AG10803 (cell line): Measurements from ENCODE around the gene ZNF835.

Experiments used
- DNase-seq: peaks from one replicate; pipeline ENCODE4 v3.0.0; 2010; ENCODE audit warnings: low read depth
- H3K4me3 ChIP-seq: 2 replicates; pipeline ENCODE4 v1.5.1; 2011; ENCODE audit warnings: mild to moderate bottlenecking, low read length, control low read depth
- CTCF ChIP-seq: conservative IDR thresholded peaks from 2 replicates; pipeline ENCODE4 v1.5.1; 2011; ENCODE audit warnings: mild to moderate bottlenecking, low read length, control low read depth, inconsistent platforms

Gene ZNF835

GRCh38 chr19:56671613-56671994, at the start of gene ZNF835:
ZNF835 (minus strand) TSS chr19:56671757; CDS start chr19:56665198, 6,559 bp downstream.
- H3K4me3 ChIP-seq: no peak within 1 kb of the TSS
- no peak for TF ChIP-seq CTCF
- DNase-seq: no peak

GRCh38 chr19:56720281-56720680, 48.7 kb upstream of the ZNF835 start:
- no peak overlapping the region for H3K4me3 ChIP-seq
- no peak for TF ChIP-seq CTCF
- DNase-seq: no peak

GRCh38 chr19:56718231-56718630, 46.7 kb upstream of the ZNF835 start:
- H3K4me3 ChIP-seq: no peak overlapping the region
- no peak for TF ChIP-seq CTCF
- DNase-seq: no peak

- DNase-seq: no peak
- H3K4me3 ChIP-seq: no peak overlapping the region
- TF ChIP-seq CTCF: no peak
These were observed 41.2 kb upstream of the ZNF835 start for GRCh38 chr19:56712611-56713276.

- TF ChIP-seq CTCF: no peak
- no peak overlapping the region for H3K4me3 ChIP-seq
- no peak for DNase-seq
These were observed 38.9 kb upstream of the ZNF835 start for GRCh38 chr19:56710437-56710836.

- no peak for TF ChIP-seq CTCF
- no peak overlapping the region for H3K4me3 ChIP-seq
- no peak for DNase-seq
These were observed 36.3 kb upstream of the ZNF835 start for GRCh38 chr19:56707821-56708220.

- no peak for DNase-seq
- no peak for TF ChIP-seq CTCF
These were observed 34.4 kb upstream of the ZNF835 start for GRCh38 chr19:56705939-56706338.

More at GRCh38 chr19:56705939-56706338, 34.4 kb upstream of the ZNF835 start:
- no peak overlapping the region for H3K4me3 ChIP-seq
